ENCODE measurements around the gene KCTD4. TPM values are rescaled to one million over a fixed set of nuclear protein-coding genes. Genes with fewer than 3 reads are reported as not detected.

Gene KCTD4
- total RNA-seq, 2 donors from 2014 or later, result not detected

DNA sequence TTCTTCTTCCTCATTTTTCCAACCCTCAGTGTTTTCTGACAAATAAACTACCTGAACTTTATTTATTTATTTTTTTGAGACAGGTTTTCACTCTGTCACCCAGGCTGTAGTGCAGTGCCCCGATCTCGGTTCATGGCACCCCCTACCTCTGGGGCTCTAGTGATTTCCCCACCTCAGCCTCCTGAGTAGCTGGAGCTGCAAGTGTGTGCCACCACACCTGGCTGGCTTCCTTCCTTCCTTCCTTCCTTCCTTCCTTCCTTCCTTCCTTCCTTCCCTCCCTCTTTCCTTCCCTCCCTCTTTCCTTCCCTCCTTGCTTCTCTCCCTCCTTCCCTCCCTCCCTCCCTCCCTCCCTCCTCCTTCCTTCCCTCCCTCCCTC, 32.3 kb downstream of the KCTD4 start:
- H3K9ac ChIP-seq (ENCODE audit: extremely low read depth, low read length, poor library complexity, severe bottlenecking), result no peak overlapping the region

DNA sequence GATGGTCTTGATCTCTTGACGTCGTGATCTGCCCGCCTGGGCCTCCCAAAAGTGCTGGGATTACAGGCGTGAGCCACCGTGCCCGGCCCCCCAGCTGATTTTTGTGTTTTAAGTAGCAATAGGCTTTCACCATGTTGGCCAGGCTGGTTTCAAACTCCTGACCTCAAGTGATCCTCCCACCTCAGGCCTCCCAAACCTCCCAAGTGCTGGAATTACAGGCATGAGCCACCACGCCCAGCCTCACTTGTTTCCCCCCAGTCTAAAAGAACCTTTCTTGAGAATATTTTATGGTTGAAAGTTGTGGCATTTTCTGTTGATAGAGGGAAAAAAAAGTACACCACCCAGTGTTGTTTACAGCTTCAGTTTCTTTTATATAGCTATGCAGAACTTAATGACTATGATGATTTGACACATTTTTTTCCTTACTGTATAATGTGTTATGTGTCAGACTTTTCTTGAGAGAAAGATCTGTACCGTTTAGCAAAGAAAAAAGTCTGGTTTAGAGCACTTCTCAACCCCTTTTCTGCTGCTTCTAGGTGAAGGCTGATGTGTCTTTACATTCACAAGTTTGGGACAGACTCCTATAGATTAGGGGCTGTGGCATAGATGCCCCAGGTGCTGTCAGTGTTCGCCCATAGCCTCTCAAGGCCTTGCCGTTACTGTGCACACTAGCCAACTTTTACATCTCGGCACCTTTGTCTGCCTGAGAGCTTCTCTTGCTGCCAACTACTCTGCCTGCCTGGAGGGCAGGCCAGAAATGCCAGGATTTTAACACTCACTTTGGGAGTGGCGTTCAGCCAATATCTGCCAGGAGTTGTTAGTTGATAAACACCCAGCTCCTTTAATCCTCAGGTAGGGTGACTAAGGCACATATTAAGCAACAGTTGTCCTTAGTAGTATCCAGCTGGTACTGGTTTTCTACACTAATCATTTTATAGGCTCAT, 33.0 kb downstream of the KCTD4 start:
- Histone ChIP-seq H3K27me3 (ENCODE audit: control insufficient read depth, insufficient read depth, low read length, poor library complexity, severe bottlenecking) (no peaks in the 10 kb centered on the region), H3K9ac (ENCODE audit: extremely low read depth, low read length, poor library complexity, severe bottlenecking) (no peak overlapping the region), H3K4me1 (ENCODE audit: control insufficient read depth, insufficient read depth, low read length) (no peaks in the 10 kb centered on the region), H3K9me3 (ENCODE audit: control insufficient read depth, low read length) (no peaks in the 10 kb centered on the region), H3K27ac (ENCODE audit: low read depth, low read length) (no peak overlapping the region), H3K36me3 (ENCODE audit: control insufficient read depth, insufficient read depth, low read length) (peaks cover 24% of the 10 kb centered on the region), H3K4me3 (ENCODE audit: low read length) (no peak overlapping the region)
- Mint-ChIP-seq H3K4me1 (peaks cover 7% of the 10 kb centered on the region), H3K27me3 (ENCODE audit: insufficient read depth) (no peaks in the 10 kb centered on the region), H3K36me3 (ENCODE audit: low read depth) (peaks cover 29% of the 10 kb centered on the region), H3K9me3 (no peaks in the 10 kb centered on the region), H3K27ac (peak overlapping the region; percentile 61), H3K4me3 (no peak overlapping the region)
- 88 to 93% methylated on average over 7 to 12 of the region's 12 CpGs for WGBS, 2 experiments (ENCODE audit: insufficient coverage in 1 of 2, insufficient read length in 1 of 2)
- TF ChIP-seq, protein P1, sequence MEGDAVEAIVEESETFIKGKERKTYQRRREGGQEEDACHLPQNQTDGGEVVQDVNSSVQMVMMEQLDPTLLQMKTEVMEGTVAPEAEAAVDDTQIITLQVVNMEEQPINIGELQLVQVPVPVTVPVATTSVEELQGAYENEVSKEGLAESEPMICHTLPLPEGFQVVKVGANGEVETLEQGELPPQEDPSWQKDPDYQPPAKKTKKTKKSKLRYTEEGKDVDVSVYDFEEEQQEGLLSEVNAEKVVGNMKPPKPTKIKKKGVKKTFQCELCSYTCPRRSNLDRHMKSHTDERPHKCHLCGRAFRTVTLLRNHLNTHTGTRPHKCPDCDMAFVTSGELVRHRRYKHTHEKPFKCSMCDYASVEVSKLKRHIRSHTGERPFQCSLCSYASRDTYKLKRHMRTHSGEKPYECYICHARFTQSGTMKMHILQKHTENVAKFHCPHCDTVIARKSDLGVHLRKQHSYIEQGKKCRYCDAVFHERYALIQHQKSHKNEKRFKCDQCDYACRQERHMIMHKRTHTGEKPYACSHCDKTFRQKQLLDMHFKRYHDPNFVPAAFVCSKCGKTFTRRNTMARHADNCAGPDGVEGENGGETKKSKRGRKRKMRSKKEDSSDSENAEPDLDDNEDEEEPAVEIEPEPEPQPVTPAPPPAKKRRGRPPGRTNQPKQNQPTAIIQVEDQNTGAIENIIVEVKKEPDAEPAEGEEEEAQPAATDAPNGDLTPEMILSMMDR (conservative IDR thresholded peaks at IDR 0.05), result no peak
- DNase-seq, result no peak

More for the DNA sequence above, 32.3 kb downstream of the KCTD4 start:
- Histone ChIP-seq H3K4me1 (ENCODE audit: control insufficient read depth, insufficient read depth, low read length) (no peaks in the 10 kb centered on the region), H3K36me3 (ENCODE audit: control insufficient read depth, insufficient read depth, low read length) (peaks cover 23% of the 10 kb centered on the region), H3K4me3 (ENCODE audit: low read length) (no peak overlapping the region), H3K27ac (ENCODE audit: low read depth, low read length) (no peak overlapping the region), H3K9me3 (ENCODE audit: control insufficient read depth, low read length) (no peaks in the 10 kb centered on the region), H3K27me3 (ENCODE audit: control insufficient read depth, insufficient read depth, low read length, poor library complexity, severe bottlenecking) (no peaks in the 10 kb centered on the region)
- no peak for DNase-seq
- TF ChIP-seq, protein P1 (conservative IDR thresholded peaks at IDR 0.05), result no peak
- 66 to 74% methylated on average over 2 of the region's 2 CpGs for WGBS, 2 experiments (ENCODE audit: insufficient coverage in 1 of 2, insufficient read length in 1 of 2)
- no peaks in the 10 kb centered on the region for H3K27me3 Mint-ChIP-seq (ENCODE audit: insufficient read depth)
- H3K27ac Mint-ChIP-seq, result no peak overlapping the region
- H3K4me3 Mint-ChIP-seq, result no peak overlapping the region
- no peaks in the 10 kb centered on the region for H3K9me3 Mint-ChIP-seq
- H3K36me3 Mint-ChIP-seq (ENCODE audit: low read depth), result peaks cover 31% of the 10 kb centered on the region
- H3K4me1 Mint-ChIP-seq, result peaks cover 7% of the 10 kb centered on the region

DNA sequence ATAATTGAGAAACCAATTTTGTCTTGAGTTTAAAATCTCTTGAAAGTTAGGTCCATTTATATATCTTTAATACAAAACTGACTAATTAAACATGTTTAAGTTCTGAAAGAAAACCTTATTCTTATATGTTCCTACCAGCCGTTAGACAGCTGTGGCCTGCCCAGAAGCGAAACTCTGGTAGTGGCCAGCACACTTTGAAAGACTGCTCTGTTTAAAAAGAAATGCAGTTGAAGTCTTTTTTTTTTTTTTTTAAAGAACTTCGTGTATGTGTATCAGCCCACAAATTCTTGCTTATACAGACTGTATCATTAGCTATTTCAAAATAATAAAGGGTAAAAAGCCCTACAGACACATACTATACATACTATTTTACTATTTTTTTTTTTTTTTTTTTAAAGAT, 34.0 kb downstream of the KCTD4 start:
- TF ChIP-seq, protein P1 (conservative IDR thresholded peaks at IDR 0.05), result no peak

More for the DNA sequence above, 34.0 kb downstream of the KCTD4 start:
- no peak for DNase-seq
- no peaks in the 10 kb centered on the region for H3K27me3 Mint-ChIP-seq (ENCODE audit: insufficient read depth)
- Histone ChIP-seq H3K36me3 (ENCODE audit: control insufficient read depth, insufficient read depth, low read length) (peaks cover 28% of the 10 kb centered on the region), H3K27me3 (ENCODE audit: control insufficient read depth, insufficient read depth, low read length, poor library complexity, severe bottlenecking) (no peaks in the 10 kb centered on the region), H3K4me1 (ENCODE audit: control insufficient read depth, insufficient read depth, low read length) (no peaks in the 10 kb centered on the region), H3K27ac (ENCODE audit: low read depth, low read length) (no peak overlapping the region), H3K4me3 (ENCODE audit: low read length) (no peak overlapping the region), H3K9me3 (ENCODE audit: control insufficient read depth, low read length) (no peaks in the 10 kb centered on the region), H3K9ac (ENCODE audit: extremely low read depth, low read length, poor library complexity, severe bottlenecking) (no peak overlapping the region)
- peaks cover 29% of the 10 kb centered on the region for H3K36me3 Mint-ChIP-seq (ENCODE audit: low read depth)
- 67 to 69% methylated on average over 2 of the region's 3 CpGs for WGBS, 2 experiments (ENCODE audit: insufficient coverage in 1 of 2, insufficient read length in 1 of 2)
- no peak overlapping the region for H3K4me3 Mint-ChIP-seq
- no peaks in the 10 kb centered on the region for H3K9me3 Mint-ChIP-seq
- no peak overlapping the region for H3K27ac Mint-ChIP-seq
- H3K4me1 Mint-ChIP-seq, result peaks cover 7% of the 10 kb centered on the region
